ENCODE results near the gene CASP7. TPM values are rescaled to one million over a fixed set of nuclear protein-coding genes. Genes with fewer than 3 reads are reported as not detected.
"Not testable (repeated sequence)": the region's sequence is repeated elsewhere in the genome, so short reads cannot be mapped to it uniquely, and the experiment has no call there.

Gene CASP7
- total and polyA plus RNA-seq, 12 donors, result 7.1 to 25.1 (median 17.2) TPM

GRCh38 chr10:113767222-113767621, 87.5 kb downstream of the CASP7 start:
- no peak for TF ChIP-seq CTCF (IDR thresholded peaks at IDR 0.05)
- no peak for TF ChIP-seq POLR2A (IDR thresholded peaks at IDR 0.05)
- H3K4me1 ChIP-seq (replicated peaks in 1 of 2), result no peaks in the 10 kb centered on the region

GRCh38 chr10:113770346-113770745, 90.6 kb downstream of the CASP7 start:
- Histone ChIP-seq H3K9me3 (replicated peaks in 1 of 3) (no peaks in the 10 kb centered on the region), H3K27ac (no peak overlapping the region), H3K4me3 (no peak overlapping the region), H3K4me1 (replicated peaks in 1 of 2) (no peaks in the 10 kb centered on the region), H3K27me3 (peaks cover 3% of the 10 kb centered on the region), H3K36me3 (replicated peaks in 1 of 2) (no peaks in the 10 kb centered on the region)
- intact Hi-C loops (cut with DNase I), result no loop called here
- no peak for TF ChIP-seq CTCF (IDR thresholded peaks at IDR 0.05)
- no peak for TF ChIP-seq POLR2A (IDR thresholded peaks at IDR 0.05)
- 64 to 80% (median 74%) methylated on average over 4 of the region's 4 CpGs for WGBS, 4 donors
- DNase-seq, result no peak

More at GRCh38 chr10:113767222-113767621, 87.5 kb downstream of the CASP7 start:
- Histone ChIP-seq H3K27ac (no peak overlapping the region), H3K36me3 (replicated peaks in 1 of 2) (no peaks in the 10 kb centered on the region), H3K4me3 (no peak overlapping the region), H3K9me3 (replicated peaks in 1 of 3) (no peaks in the 10 kb centered on the region), H3K27me3 (no peaks in the 10 kb centered on the region)
- WGBS, 4 donors, result 67 to 76% (median 72%) methylated on average over 2 of the region's 2 CpGs
- intact Hi-C loops (cut with DNase I), result no loop called here
- DNase-seq, result no peak

GRCh38 chr10:113771131-113771530, 91.4 kb downstream of the CASP7 start:
- H3K27me3 ChIP-seq; DNase-seq; H3K36me3 ChIP-seq (replicated peaks in 1 of 2); H3K4me3 ChIP-seq; intact Hi-C loops (cut with DNase I); H3K4me1 ChIP-seq (replicated peaks in 1 of 2); H3K27ac ChIP-seq; H3K9me3 ChIP-seq (replicated peaks in 1 of 3): not testable (repeated sequence)
- 65 to 83% (median 73%) methylated on average over 3 of the region's 3 CpGs for WGBS, 4 donors

- no peak for TF ChIP-seq POLR2A (IDR thresholded peaks at IDR 0.05)
- TF ChIP-seq CTCF (IDR thresholded peaks at IDR 0.05), result no peak
- no peaks in the 10 kb centered on the region for H3K4me1 ChIP-seq (replicated peaks in 1 of 2)
- H3K4me3 ChIP-seq, result no peak overlapping the region
- H3K27ac ChIP-seq, result no peak overlapping the region
- no peak for DNase-seq
- intact Hi-C loops (cut with DNase I), result no loop called here
- H3K27me3 ChIP-seq, result peaks cover 3% of the 10 kb centered on the region
- no peaks in the 10 kb centered on the region for H3K9me3 ChIP-seq (replicated peaks in 1 of 3)
- no peaks in the 10 kb centered on the region for H3K36me3 ChIP-seq (replicated peaks in 1 of 2)
- 38 to 44% (median 41%) methylated on average over 4 of the region's 4 CpGs for WGBS, 4 donors
These were observed 96.1 kb downstream of the CASP7 start for GRCh38 chr10:113775686-113776294.

- H3K27me3 ChIP-seq, result peaks cover 3% of the 10 kb centered on the region
- WGBS, 4 donors, result 82 to 94% (median 89%) methylated on average over 1 of the region's 1 CpG
- H3K9me3 ChIP-seq (replicated peaks in 1 of 3), result no peaks in the 10 kb centered on the region
- TF ChIP-seq POLR2A (IDR thresholded peaks at IDR 0.05), result no peak
- TF ChIP-seq CTCF (IDR thresholded peaks at IDR 0.05), result no peak
- DNase-seq, result no peak
- no peak overlapping the region for H3K4me3 ChIP-seq
- H3K27ac ChIP-seq, result no peak overlapping the region
- H3K4me1 ChIP-seq (replicated peaks in 1 of 2), result no peaks in the 10 kb centered on the region
- intact Hi-C loops (cut with DNase I), result no loop called here
- H3K36me3 ChIP-seq (replicated peaks in 1 of 2), result no peaks in the 10 kb centered on the region
These were observed 96.8 kb downstream of the CASP7 start for GRCh38 chr10:113776553-113776952.
